ENCODE measurements around the gene STK38L.
"Not testable (repeated sequence)": the region's sequence is repeated elsewhere in the genome, so short reads cannot be mapped to it uniquely, and the experiment has no call there.

Gene STK38L

GRCh38 chr12:27229367-27229766 lies 14.7 kb upstream of the STK38L start:
- DNase-seq, result no peak

- DNase-seq, result not testable (repeated sequence)
Measured at GRCh38 chr12:27231374-27231773, 12.7 kb upstream of the STK38L start.

- no peak for DNase-seq
Measured at GRCh38 chr12:27233814-27234213, 10.3 kb upstream of the STK38L start.

GRCh38 chr12:27236498-27236897 lies 7.6 kb upstream of the STK38L start:
- no peak for DNase-seq

GRCh38 chr12:27237790-27238771 lies 6.0 kb upstream of the STK38L start:
- no peak for DNase-seq

GRCh38 chr12:27243006-27243405 lies 1.1 kb upstream of the STK38L start:
- no peak for DNase-seq

GRCh38 chr12:27244689-27245488 lies 803 bp downstream of the STK38L start:
- no peak for DNase-seq

- DNase-seq, result no peak
Measured at GRCh38 chr12:27246141-27246540, 2.1 kb downstream of the STK38L start.

- DNase-seq, result no peak
Measured at GRCh38 chr12:27246774-27247173, 2.7 kb downstream of the STK38L start.

GRCh38 chr12:27252934-27253333 lies 8.8 kb downstream of the STK38L start:
- no peak for DNase-seq

- no peak for DNase-seq
Measured at GRCh38 chr12:27253347-27253746, 9.3 kb downstream of the STK38L start.

- DNase-seq, result no peak
Measured at GRCh38 chr12:27255806-27256205, 11.7 kb downstream of the STK38L start.

GRCh38 chr12:27257104-27257843 lies 13.2 kb downstream of the STK38L start:
- no peak for DNase-seq

GRCh38 chr12:27260746-27261145 lies 16.7 kb downstream of the STK38L start:
- DNase-seq, result no peak

GRCh38 chr12:27261866-27262265 lies 17.8 kb downstream of the STK38L start:
- DNase-seq, result no peak

- DNase-seq, result no peak
Measured at GRCh38 chr12:27270148-27270547, 26.1 kb downstream of the STK38L start.

- no peak for DNase-seq
Measured at GRCh38 chr12:27271206-27271605, 27.1 kb downstream of the STK38L start.

- no peak for DNase-seq
Measured at GRCh38 chr12:27272373-27273028, 28.4 kb downstream of the STK38L start.

- no peak for DNase-seq
Measured at GRCh38 chr12:27273114-27273513, 29.0 kb downstream of the STK38L start.

GRCh38 chr12:27274706-27275105 lies 30.6 kb downstream of the STK38L start:
- no peak for DNase-seq

GRCh38 chr12:27276275-27276674 lies 32.2 kb downstream of the STK38L start:
- no peak for DNase-seq

- no peak for DNase-seq
Measured at GRCh38 chr12:27277846-27278260, 33.8 kb downstream of the STK38L start.

GRCh38 chr12:27279826-27280225 lies 35.7 kb downstream of the STK38L start:
- no peak for DNase-seq
